NCI-H1105 treated with DMSO at 0.1 percent for 48 hours (cell line): Measurements from ENCODE around the gene SLX9.

Source experiments
- DNase-seq: peaks from one replicate; lab custom pipeline; 2025; lab: John Stamatoyannopoulos, UW

SLX9 gene

DNA sequence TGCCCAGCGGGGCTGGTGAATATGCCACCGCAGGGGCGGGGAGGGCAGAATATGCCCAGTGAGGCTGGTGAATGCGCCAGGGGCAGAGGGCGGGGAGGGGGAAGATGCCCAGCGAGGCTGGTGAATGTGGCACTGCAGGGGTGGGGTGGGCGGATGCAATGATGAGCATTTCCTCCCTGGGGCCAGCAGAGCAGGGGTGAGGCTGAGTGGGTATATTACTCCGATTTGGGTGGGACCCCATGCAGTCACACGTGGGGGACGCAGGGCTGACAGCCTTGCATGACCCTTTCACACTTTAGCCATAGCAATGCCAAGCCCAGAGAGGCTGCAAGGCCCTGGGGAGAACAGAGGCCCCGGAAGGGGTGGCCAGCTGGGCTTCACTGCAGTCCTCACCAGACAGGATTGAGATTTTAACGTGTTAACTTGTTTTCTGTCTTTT is 9.3 kb upstream of the SLX9 start:
- DNase-seq: no peak

DNA sequence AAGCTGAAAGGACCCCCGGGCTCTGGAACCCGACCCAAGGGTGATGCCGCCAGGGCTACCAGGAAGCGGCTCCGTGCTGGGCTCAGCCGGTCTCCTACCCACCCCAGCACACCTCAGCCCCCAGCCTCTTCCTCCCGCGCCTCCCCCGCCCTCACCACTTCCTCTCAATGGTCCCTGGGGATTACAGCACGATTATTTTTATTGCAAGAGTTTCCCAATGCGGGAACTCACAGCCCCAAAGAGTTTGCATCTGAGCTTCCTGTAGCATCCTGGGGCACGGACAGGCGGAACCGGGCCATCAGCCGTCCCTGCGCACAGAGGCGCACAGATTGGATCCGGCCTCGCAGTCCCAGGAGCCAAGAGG is 8.7 kb upstream of the SLX9 start:
- DNase-seq: no peak

DNA sequence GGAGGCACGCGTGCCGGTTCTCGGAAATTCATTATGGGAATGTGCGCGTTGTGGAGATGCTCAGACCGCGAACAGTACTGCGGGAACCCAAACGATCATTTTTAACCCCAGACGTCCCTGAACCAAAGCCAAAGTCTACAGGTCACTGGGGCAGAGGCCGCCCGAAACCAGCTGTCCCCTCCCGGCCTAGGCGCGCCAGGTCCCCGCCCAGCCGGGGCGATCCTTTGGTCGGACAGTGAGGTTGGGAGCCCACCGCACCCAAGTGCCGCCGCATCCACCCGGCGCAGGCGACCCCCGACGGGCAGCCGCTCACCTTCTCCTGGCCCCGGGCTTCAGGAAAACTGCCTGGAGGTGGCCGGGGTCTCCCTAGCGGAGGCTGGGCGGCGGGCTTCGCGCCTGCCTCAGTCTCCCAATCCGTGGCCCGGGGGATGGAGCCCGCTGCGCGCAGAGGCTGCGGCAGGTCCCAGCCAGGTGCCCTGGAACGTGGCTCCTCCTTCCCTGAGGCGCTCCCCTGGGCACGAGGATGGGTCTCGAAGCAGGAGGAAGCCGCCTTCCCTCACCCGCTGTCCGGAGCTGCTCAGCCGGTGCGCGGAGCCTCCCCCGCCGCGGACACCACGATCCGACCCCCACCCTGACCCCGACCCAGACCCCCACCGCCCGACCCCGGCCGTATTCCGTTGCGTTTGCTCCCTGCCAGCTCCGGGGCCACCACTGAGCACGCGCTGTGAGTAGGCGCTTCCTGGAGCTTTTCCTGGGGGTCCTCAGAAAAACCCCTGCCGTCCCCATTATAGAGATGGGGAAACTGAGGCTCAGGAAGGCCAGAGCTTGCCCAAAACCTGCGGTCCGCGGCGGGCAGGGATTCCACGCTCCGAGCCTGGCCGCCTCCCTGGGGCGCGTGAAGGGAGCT is 8.1 kb upstream of the SLX9 start:
- DNase-seq: no peak

GRCh38 chr21:44932408-44933181 is 7.2 kb upstream of the SLX9 start:
- peak; percentile 12 for DNase-seq

GRCh38 chr21:44933199-44933917 is 6.5 kb upstream of the SLX9 start:
- no peak for DNase-seq

DNA sequence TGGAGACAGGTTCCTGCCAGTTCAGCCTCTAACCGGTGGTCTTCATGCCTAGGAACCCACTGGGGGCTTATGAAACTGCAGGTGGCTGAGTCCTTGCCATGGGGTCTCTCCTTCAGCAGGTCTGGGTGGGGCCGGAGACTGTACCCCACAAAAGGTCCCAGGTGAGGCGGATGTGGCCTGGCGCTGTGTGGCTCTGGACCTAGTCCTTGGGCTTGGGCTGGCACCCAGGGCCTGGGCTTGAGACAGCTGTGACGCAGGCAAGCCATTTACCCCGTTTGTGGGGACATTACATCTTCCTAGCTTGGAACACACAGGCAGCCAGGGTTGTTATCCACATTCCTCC is 5.9 kb upstream of the SLX9 start:
- DNase-seq: no peak

- DNase-seq: no peak
These were observed 5.6 kb upstream of the SLX9 start for GRCh38 chr21:44934276-44934675.

GRCh38 chr21:44934797-44935532 is 4.9 kb upstream of the SLX9 start:
- DNase-seq: no peak

- no peak for DNase-seq
These were observed 4.3 kb upstream of the SLX9 start for GRCh38 chr21:44935533-44935927.

- no peak for DNase-seq
These were observed 877 bp upstream of the SLX9 start for GRCh38 chr21:44938772-44939531.

DNA sequence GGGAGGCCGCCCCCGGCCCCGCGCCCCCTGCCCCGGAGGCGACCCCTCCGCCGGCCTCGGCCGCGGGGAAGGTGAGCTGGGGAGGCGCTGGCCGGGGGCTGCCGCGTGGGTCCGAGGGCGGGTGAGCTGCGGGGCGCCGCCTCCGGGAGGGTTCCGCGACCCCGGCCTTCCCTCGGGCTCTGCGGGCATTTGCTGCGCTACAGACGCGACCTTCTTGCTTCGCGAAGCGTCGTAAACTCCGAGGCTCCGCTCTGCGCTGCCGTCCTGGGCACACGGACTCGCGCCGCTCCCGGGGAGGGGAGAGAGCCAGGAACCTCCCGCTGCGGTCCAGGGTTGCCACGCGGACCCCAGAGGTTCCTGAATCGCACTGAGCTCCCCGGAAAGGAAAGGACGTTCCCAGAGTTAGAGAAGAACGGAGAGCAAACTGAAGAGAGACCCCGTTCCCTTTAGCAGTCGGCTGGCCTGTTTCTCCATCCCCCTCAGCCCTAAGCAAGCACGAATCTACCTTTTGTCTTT is 345 bp downstream of the SLX9 start:
- peak; percentile 29 for DNase-seq

- DNase-seq: no peak
These were observed 1.7 kb downstream of the SLX9 start for GRCh38 chr21:44941567-44941966.

- no peak for DNase-seq
These were observed 2.7 kb downstream of the SLX9 start for GRCh38 chr21:44942566-44942965.

DNA sequence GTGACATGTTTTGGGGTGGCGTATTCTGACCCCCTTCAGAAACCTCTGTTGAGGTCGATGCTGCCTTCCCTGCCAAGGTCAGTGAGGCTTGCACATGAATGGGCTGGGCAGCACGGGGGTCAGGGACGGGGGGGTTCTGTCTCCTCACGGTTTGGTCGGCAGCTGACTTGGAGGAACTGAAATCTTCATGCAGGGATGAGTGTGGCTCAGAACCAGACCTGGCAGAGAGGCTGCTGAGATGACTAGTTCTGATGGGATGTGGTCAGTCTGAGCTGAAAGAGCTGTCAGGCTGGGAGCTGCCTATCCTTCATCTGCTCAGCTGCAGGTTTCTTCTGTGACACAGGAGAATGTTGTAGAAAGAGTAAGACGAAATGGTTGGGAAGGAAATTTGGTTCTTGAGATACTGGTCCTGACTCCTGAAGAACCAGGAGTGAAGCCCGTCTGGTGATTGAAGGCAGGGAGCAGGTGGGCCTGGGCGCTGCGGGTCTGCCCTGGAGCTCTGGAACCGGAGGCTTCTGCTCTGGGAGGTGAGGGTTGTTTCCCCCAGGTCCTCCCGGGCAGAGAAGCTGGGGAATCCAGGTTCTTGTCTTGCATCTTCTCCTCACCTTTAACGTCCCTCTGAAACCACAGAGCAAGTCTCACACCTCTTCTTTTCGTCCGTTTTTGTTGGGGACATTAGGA is 3.3 kb downstream of the SLX9 start:
- no peak for DNase-seq

GRCh38 chr21:44943686-44944550 is 4.1 kb downstream of the SLX9 start:
- DNase-seq: no peak

GRCh38 chr21:44944596-44944995 is 4.8 kb downstream of the SLX9 start:
- no peak for DNase-seq

DNA sequence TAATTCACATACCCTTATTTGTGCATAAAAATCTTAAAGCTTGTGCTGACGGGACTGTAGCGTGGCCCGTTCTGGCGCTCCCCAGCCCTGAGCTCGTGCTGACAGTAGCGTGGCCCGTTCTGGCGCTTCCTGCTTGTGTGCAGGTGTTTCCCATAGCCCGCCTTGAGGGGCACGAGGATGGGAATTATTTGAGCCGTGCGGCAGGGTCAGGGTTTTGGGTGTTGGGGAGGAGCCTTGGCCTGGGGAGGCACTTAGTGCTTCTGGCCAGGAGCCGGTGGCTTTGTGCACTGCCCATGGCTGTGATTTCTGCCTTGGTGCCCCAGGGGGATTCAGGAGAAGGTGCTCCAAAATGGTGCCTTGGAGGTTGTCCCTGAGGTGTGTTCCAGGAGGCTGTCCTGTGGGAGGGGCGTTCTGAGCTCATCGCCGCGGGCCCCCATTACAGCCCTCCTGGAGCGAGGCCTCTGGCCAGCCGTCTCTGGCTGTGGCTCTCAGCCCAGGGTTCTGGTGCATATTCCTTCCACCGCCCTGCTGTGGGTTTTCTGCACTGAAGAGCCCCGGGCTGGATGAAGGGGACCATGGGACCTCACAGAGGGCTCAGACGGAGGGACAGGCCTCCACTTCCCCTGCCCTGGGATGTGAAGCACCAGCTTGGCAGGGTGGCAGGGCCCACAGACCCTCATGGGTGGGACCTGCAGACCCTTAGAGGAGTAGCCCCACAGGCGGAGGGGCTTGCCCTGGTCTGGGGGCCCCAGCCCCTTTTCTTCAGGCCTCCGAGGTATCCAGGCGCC is 6.6 kb downstream of the SLX9 start:
- no peak for DNase-seq

GRCh38 chr21:44947111-44947929 is 7.5 kb downstream of the SLX9 start:
- DNase-seq: no peak
